Measurements from ENCODE around the gene CCT8L2.

DNA sequence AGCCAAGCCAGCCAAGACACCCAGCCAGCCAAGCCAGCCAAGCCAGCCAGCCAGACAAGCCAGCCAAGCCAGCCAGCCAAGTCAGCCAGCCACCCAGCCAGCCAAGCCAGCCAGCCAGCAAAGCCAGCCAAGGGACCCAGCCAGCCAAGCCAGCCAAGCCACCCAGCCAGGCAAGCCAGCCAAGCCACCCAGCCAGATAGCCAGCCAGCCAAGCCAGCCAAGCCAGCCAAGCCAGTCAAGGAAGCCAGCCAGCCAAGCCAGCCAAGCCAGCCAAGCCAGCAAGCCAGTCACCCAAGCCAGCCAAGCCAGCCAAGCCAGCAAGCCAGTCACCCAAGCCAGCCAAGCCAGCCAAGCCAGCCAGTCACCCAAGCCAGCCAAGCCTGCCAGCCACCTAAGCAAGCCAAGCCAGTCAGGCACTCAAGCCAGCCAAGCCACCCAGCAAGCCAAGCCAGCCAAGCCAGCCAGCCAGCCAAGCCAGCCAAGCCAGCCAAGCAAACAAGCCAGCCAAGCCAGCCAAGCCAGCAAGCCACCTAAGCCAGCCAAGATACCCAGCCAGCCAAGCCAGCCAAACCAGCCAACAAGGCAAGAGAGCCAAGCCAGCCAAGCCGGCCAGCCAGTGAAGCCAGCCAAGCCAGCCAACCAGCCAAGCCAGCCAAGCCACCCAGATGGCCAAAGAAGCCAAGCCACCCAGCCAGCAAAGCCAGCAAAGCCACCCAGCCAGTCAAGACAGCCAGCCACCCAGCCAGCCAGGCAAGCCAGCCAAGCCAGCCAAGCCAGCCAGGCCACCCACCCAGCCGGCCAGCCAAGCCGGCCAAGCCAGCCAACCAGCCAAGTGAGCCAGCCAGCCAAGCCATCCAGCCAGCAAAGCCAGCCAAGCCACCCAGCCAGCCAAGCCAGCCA, 33.3 kb downstream of the CCT8L2 start:
- TF ChIP-seq, protein P1, sequence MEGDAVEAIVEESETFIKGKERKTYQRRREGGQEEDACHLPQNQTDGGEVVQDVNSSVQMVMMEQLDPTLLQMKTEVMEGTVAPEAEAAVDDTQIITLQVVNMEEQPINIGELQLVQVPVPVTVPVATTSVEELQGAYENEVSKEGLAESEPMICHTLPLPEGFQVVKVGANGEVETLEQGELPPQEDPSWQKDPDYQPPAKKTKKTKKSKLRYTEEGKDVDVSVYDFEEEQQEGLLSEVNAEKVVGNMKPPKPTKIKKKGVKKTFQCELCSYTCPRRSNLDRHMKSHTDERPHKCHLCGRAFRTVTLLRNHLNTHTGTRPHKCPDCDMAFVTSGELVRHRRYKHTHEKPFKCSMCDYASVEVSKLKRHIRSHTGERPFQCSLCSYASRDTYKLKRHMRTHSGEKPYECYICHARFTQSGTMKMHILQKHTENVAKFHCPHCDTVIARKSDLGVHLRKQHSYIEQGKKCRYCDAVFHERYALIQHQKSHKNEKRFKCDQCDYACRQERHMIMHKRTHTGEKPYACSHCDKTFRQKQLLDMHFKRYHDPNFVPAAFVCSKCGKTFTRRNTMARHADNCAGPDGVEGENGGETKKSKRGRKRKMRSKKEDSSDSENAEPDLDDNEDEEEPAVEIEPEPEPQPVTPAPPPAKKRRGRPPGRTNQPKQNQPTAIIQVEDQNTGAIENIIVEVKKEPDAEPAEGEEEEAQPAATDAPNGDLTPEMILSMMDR (IDR thresholded peaks at IDR 0.05): no peak
- TF ChIP-seq, protein P2, sequence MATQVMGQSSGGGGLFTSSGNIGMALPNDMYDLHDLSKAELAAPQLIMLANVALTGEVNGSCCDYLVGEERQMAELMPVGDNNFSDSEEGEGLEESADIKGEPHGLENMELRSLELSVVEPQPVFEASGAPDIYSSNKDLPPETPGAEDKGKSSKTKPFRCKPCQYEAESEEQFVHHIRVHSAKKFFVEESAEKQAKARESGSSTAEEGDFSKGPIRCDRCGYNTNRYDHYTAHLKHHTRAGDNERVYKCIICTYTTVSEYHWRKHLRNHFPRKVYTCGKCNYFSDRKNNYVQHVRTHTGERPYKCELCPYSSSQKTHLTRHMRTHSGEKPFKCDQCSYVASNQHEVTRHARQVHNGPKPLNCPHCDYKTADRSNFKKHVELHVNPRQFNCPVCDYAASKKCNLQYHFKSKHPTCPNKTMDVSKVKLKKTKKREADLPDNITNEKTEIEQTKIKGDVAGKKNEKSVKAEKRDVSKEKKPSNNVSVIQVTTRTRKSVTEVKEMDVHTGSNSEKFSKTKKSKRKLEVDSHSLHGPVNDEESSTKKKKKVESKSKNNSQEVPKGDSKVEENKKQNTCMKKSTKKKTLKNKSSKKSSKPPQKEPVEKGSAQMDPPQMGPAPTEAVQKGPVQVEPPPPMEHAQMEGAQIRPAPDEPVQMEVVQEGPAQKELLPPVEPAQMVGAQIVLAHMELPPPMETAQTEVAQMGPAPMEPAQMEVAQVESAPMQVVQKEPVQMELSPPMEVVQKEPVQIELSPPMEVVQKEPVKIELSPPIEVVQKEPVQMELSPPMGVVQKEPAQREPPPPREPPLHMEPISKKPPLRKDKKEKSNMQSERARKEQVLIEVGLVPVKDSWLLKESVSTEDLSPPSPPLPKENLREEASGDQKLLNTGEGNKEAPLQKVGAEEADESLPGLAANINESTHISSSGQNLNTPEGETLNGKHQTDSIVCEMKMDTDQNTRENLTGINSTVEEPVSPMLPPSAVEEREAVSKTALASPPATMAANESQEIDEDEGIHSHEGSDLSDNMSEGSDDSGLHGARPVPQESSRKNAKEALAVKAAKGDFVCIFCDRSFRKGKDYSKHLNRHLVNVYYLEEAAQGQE (IDR thresholded peaks at IDR 0.05; ENCODE audit: insufficient read depth in 1 of 2, low read depth in 2 of 2, low read length in 1 of 2): no peak
- no peak for TF ChIP-seq SIN3A (IDR thresholded peaks at IDR 0.05; ENCODE audit: borderline replicate concordance, insufficient read depth, low read depth, low read length)
- no peak for TF ChIP-seq POLR2AphosphoS5 (IDR thresholded peaks at IDR 0.05; ENCODE audit: low read depth, low read length)

Measured in Panc1 (cell line).